Left lung (tissue), 10 donors: ENCODE data around the gene CLDN11. TPM values are rescaled to one million over a fixed set of nuclear protein-coding genes. Genes with fewer than 3 reads are reported as not detected.

ENCODE experiments used
- ATAC-seq: fragments of 200-7000 bp; cut with Tn5 transposase; one replicate; pipeline ENCODE4 v1.9.1; 2020; ENCODE audit warnings: moderate library complexity
- DNase-seq, 4 donors: peaks; one replicate each; pipeline ENCODE4 v3.0.0-alpha.2; 2013 to 2020
- H3K27ac ChIP-seq, 2 donors: fragments of 200-600 bp; sonication (generic) in 1 of 2; one replicate each; pipeline versions ENCODE4 v1.5.0 to v1.8.0; 2020 to 2021
- H3K27me3 ChIP-seq, 2 donors: fragments of 200-600 bp; sonication (generic) in 1 of 2; one replicate each; pipeline versions ENCODE4 v1.5.0 to v1.8.0; 2020 to 2021
- H3K36me3 ChIP-seq, 2 donors: fragments of 200-600 bp; sonication (generic) in 1 of 2; one replicate each; pipeline versions ENCODE4 v1.5.0 to v1.8.0; 2020 to 2021
- H3K4me1 ChIP-seq, 2 donors: fragments of 200-600 bp; one replicate each; pipeline ENCODE4 v1.8.0; 2021
- H3K4me3 ChIP-seq, 2 donors: fragments of 200-600 bp; sonication (generic) in 1 of 2; one replicate each; pipeline versions ENCODE4 v1.5.0 to v1.8.0; 2020 to 2021; ENCODE audit warnings: mild to moderate bottlenecking in 1 of 2
- H3K9me3 ChIP-seq, 2 donors: fragments of 200-600 bp; sonication (generic) in 1 of 2; one replicate each; pipeline versions ENCODE4 v1.5.0 to v1.8.0; 2020 to 2021
- intact Hi-C, 2 donors: fragments of 100-400 bp; cut with DNase I; formaldehyde crosslinking; loops; one replicate each; pipeline versions ENCODE4 v1.11.2 to v1.14.2; 2022
- polyA plus RNA-seq, 6 donors: library from polyadenylated mRNA; unstranded; fragments of 120-200 nt; gene quantifications; one replicate each; pipeline ENCODE4 v1.2.1, GENCODE V29; 2013; ENCODE audit not compliant: insufficient read length in 6 of 6
- total RNA-seq, 2 donors: library from RNA; stranded (reverse); fragmentation: NEBNext Ultra II Directional; extraction: Animal tissue kit (Norgen Biotek cat#: 25700); gene quantifications; one replicate each; pipeline ENCODE4 v1.2.1, GENCODE V29; 2021
- TF ChIP-seq, protein P1 (sequence below), 2 donors: fragments of 200-600 bp; sonication (generic) in 1 of 2; IDR thresholded peaks; one replicate each; pipeline versions ENCODE4 v1.5.0 to v1.8.0; 2021; ENCODE audit warnings: antibody characterized with exemption in 2 of 2
- donor health status: DM: no; HTN: yes; CAD: no.
- donor health status: DM: no; HTN: no; CAD: no.

The CLDN11 gene
- total and polyA plus RNA-seq, 8 donors = 5.6 to 12.4 (median 8.9) TPM

DNA sequence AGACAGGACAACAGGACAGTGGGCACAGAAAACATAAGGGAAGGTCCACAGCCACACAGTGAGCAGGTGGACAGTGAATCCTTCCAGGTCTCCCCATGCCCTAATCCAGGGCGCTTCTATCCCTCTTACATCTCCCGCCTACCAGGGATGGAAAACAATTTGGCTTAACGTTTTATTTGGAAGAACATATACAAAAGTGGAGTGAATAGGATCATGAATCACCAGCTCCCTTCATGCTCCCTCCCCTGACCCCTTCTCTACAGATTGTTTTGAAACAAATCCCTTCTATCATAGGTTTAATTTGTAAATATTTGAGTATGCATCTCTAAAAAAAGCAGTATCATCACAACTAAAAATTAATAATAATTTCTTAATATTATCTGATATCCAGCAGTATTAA is 52.5 kb downstream of the CLDN11 start:
- Histone ChIP-seq H3K9me3 (no peaks in the 10 kb centered on the region), H3K27me3 (no peaks in the 10 kb centered on the region), H3K4me3 (no peak overlapping the region), H3K27ac (no peak overlapping the region), H3K36me3 (no peaks in the 10 kb centered on the region), H3K4me1 (no peaks in the 10 kb centered on the region)
- TF ChIP-seq, protein P1, sequence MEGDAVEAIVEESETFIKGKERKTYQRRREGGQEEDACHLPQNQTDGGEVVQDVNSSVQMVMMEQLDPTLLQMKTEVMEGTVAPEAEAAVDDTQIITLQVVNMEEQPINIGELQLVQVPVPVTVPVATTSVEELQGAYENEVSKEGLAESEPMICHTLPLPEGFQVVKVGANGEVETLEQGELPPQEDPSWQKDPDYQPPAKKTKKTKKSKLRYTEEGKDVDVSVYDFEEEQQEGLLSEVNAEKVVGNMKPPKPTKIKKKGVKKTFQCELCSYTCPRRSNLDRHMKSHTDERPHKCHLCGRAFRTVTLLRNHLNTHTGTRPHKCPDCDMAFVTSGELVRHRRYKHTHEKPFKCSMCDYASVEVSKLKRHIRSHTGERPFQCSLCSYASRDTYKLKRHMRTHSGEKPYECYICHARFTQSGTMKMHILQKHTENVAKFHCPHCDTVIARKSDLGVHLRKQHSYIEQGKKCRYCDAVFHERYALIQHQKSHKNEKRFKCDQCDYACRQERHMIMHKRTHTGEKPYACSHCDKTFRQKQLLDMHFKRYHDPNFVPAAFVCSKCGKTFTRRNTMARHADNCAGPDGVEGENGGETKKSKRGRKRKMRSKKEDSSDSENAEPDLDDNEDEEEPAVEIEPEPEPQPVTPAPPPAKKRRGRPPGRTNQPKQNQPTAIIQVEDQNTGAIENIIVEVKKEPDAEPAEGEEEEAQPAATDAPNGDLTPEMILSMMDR (IDR thresholded peaks at IDR 0.05) = no peak
- intact Hi-C loops = no loop called here
- DNase-seq (no peak), ATAC-seq (no peak)

DNA sequence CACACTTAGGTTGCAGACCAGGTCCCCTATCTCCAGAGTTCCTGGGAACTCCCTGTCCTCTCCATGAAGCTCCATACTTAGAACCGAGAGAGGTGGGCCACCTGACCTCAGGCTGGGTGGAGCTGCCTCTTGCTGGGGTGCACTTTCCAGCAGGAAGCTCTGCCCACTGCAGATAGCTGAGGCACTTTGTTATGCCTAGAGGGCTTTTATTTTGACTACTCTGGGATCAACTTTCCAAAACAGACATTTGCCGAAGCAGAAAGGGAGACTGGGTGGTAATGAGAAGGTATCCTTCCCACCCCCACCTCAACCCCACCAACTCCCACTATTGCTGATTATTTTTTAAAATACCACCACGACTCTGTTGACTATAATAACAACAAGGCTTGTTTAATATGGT is 54.7 kb downstream of the CLDN11 start:
- TF ChIP-seq, protein P1 (IDR thresholded peaks at IDR 0.05) = no peak
- intact Hi-C loops = no loop called here
- no peak for ATAC-seq
- Histone ChIP-seq H3K9me3 (no peaks in the 10 kb centered on the region), H3K4me3 (no peak overlapping the region), H3K4me1 (no peaks in the 10 kb centered on the region), H3K36me3 (no peaks in the 10 kb centered on the region), H3K27me3 (no peaks in the 10 kb centered on the region), H3K27ac (no peak overlapping the region)
- DNase-seq = no peak

DNA sequence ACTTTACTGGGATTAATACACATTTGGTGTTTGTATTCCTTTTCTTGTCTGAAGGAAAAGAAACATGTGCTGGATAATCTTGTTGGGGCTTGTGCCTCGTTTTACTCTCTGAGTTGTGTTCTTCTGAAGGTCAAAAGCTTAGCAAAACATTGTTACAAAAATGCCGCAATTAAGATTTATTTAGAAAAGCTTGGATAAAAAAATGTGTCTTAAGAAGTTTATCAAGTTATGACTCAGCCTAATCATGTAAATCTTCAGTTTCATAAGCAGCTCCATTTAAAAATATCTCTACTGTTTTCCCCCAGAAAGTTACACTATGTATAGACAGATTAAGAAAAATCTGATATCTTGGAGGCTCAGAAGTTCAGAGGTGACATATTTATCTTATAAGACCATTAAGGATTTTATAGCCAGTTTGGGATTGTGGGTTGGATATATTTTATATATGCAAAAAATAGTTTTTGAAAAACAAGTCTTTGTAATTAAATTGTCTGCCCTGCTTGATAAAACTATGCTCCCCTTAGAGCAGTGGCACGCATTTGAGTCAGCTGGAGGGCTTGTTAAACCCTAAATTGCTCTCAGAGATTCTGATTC is 56.5 kb downstream of the CLDN11 start:
- TF ChIP-seq, protein P1 (IDR thresholded peaks at IDR 0.05) = no peak
- Histone ChIP-seq H3K4me1 (no peaks in the 10 kb centered on the region), H3K9me3 (no peaks in the 10 kb centered on the region), H3K27ac (no peak overlapping the region), H3K4me3 (no peak overlapping the region), H3K27me3 (no peaks in the 10 kb centered on the region), H3K36me3 (no peaks in the 10 kb centered on the region)
- DNase-seq (no peak), ATAC-seq (no peak)
- intact Hi-C loops = no loop called here

DNA sequence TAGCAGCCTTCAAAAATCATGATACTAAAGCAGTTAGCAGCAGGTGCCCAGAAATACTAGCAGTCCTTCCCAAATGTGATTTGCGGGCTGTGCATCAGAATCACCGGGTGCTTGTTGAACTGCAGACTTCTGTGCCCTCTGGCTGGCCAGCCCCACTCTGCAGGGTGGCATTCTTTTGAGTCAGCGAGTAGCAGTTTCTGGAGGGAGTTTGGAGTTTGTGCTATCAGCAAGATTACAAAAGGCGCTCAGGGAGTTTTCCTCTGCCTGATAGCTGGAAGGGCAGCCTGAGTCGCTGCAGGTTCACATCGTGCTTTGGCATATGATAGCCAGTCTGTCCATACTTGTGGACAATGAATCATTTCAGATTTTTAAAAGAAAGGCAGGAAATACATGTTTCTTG is 57.6 kb downstream of the CLDN11 start:
- Histone ChIP-seq H3K27me3 (no peaks in the 10 kb centered on the region), H3K27ac (no peak overlapping the region), H3K4me3 (no peak overlapping the region), H3K9me3 (no peaks in the 10 kb centered on the region), H3K36me3 (no peaks in the 10 kb centered on the region), H3K4me1 (no peaks in the 10 kb centered on the region)
- TF ChIP-seq, protein P1 (IDR thresholded peaks at IDR 0.05) = no peak
- DNase-seq (no peak), ATAC-seq (no peak)
- intact Hi-C loops = no loop called here

DNA sequence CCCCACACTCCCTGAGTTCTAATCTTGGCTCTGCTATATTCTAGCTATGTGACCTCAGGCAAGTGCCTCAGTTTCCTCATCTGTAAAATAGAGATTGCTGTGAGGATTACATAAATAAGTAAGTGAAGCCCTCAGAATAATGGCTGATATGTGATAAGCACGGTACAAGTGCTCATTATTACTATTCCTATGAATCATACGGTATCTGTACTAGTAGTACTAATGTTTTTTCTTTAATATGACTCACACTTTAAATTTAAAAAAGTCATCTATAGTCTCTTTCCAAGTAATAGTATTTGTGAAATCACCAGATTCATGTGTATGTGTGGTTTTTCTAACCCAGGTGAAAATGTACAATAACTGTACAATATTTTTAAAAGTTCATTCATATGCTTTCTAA is 58.7 kb downstream of the CLDN11 start:
- Histone ChIP-seq H3K4me1 (no peaks in the 10 kb centered on the region), H3K36me3 (no peaks in the 10 kb centered on the region), H3K4me3 (no peak overlapping the region), H3K27ac (no peak overlapping the region), H3K27me3 (no peaks in the 10 kb centered on the region), H3K9me3 (no peaks in the 10 kb centered on the region)
- TF ChIP-seq, protein P1 (IDR thresholded peaks at IDR 0.05) = no peak
- intact Hi-C loops = no loop called here
- ATAC-seq (no peak), DNase-seq (no peak)
